PC-3 (cell line): ENCODE data around the gene YES1. TPM values are rescaled to one million over a fixed set of nuclear protein-coding genes. Genes with fewer than 3 reads are reported as not detected.
A peak's percentile ranks its signal among the peaks of the same experiment; 100 is the strongest.

ENCODE experiments used
- ATAC-seq: fragments of 200-7000 bp; cut with Tn5 transposase; 2 replicates; pipeline ENCODE4 v1.9.1; 2020; ENCODE audit warnings: mild to moderate bottlenecking, moderate library complexity
- BruUV-seq: library from RNA; stranded (reverse); fragments of 400-500 nt; replicated peaks from 2 replicates; lab custom pipeline; 2021; lab: Mats Ljungman, UMichigan
- CTCF ChIA-PET: fragments of 300-600 bp; sonication (Branson Sonifier 250); formaldehyde crosslinking; loops from one replicate; lab custom pipeline; 2022; ENCODE audit warnings: antibody characterized with exemption; lab: Charles Lee
- POLR2A ChIA-PET: fragments of 300-600 bp; sonication (Branson Sonifier 250); formaldehyde crosslinking; loops from one replicate; lab custom pipeline; 2022; ENCODE audit warnings: antibody characterized with exemption; ENCODE audit not compliant: unreplicated experiment; lab: Charles Lee
- DNase-seq: peaks from one replicate; pipeline ENCODE4 v3.0.0-alpha.2; 2015
- H2AFZ ChIP-seq: fragments of 300-600 bp; sonication (generic); 2 replicates; pipeline ENCODE4 v1.6.0; 2016; ENCODE audit warnings: antibody characterized with exemption, low read length
- H3F3A ChIP-seq: fragments of 300-600 bp; sonication (generic); one replicate; pipeline ENCODE4 v1.6.0; 2017; ENCODE audit warnings: antibody characterized with exemption, low read length, control low read depth, mild to moderate bottlenecking; ENCODE audit not compliant: unreplicated experiment
- H3K27ac ChIP-seq: fragments of 300-600 bp; sonication (generic); 2 replicates; pipeline ENCODE4 v1.5.1; 2016; ENCODE audit warnings: mild to moderate bottlenecking, low read length
- H3K27me3 ChIP-seq: fragments of 300-600 bp; sonication (generic); 2 replicates; pipeline ENCODE4 v1.6.1; 2016; ENCODE audit warnings: low read length, mixed read lengths
- H3K36me3 ChIP-seq: fragments of 300-600 bp; sonication (generic); 2 replicates; pipeline ENCODE4 v1.6.1; 2016; ENCODE audit warnings: low read depth, mixed run types, low read length, mixed read lengths
- H3K4me1 ChIP-seq: fragments of 300-600 bp; sonication (generic); 2 replicates; pipeline ENCODE4 v1.5.1; 2016; ENCODE audit warnings: low read length; ENCODE audit not compliant: insufficient read depth
- H3K4me2 ChIP-seq: fragments of 300-600 bp; sonication (generic); 2 replicates; pipeline ENCODE4 v1.6.0; 2016; ENCODE audit warnings: low read length
- H3K4me3 ChIP-seq: fragments of 300-600 bp; sonication (generic); 2 replicates; pipeline ENCODE4 v1.5.1; 2016; ENCODE audit warnings: mild to moderate bottlenecking, low read length, mixed read lengths
- H3K79me2 ChIP-seq: fragments of 300-600 bp; sonication (generic); 2 replicates; pipeline ENCODE4 v1.6.1; 2017; ENCODE audit warnings: low read length, mixed read lengths
- H3K9ac ChIP-seq: fragments of 300-600 bp; sonication (generic); 2 replicates; pipeline ENCODE4 v1.6.0; 2016; ENCODE audit warnings: mild to moderate bottlenecking, low read length
- H3K9me2 ChIP-seq: fragments of 300-600 bp; sonication (generic); replicated peaks from 2 replicates; pipeline ENCODE4 v1.6.1; 2016; ENCODE audit warnings: mixed run types, low read length, mixed read lengths
- H3K9me3 ChIP-seq: fragments of 300-600 bp; sonication (generic); 2 replicates; pipeline ENCODE4 v1.6.1; 2016; ENCODE audit warnings: low read length, mixed read lengths
- H4K20me1 ChIP-seq: fragments of 300-600 bp; sonication (generic); 2 replicates; pipeline ENCODE4 v1.6.1; 2016; ENCODE audit warnings: low read length, mixed read lengths
- EZH2 ChIP-seq: fragments of 300-600 bp; sonication (generic); IDR thresholded peaks from one replicate; pipeline ENCODE4 v1.6.1; 2017; ENCODE audit warnings: antibody characterized with exemption, mild to moderate bottlenecking, low read length; ENCODE audit not compliant: unreplicated experiment
- EZH2phosphoT487 ChIP-seq: fragments of 300-600 bp; sonication (generic); IDR thresholded peaks from 2 replicates; pipeline ENCODE4 v1.6.1; 2018; ENCODE audit warnings: mild to moderate bottlenecking, antibody characterized with exemption, low read length, borderline replicate concordance
- intact Hi-C: fragments of 100-400 bp; cut with micrococcal nuclease; formaldehyde crosslinking; loops from 2 replicates; pipeline ENCODE4 v1.9.0; 2023
- total RNA-seq: library from RNA; depleted of rRNA; stranded (reverse); fragments of >200 nt; gene quantifications from 2 replicates; pipeline ENCODE4 v1.2.3, GENCODE V29; 2014
- TF ChIP-seq, protein P1 (sequence below): fragments of 300-600 bp; sonication (generic); conservative IDR thresholded peaks from 2 replicates; pipeline ENCODE4 v1.5.1; 2017; ENCODE audit warnings: antibody characterized with exemption, low read depth, mild to moderate bottlenecking, low read length

Gene YES1
- total RNA-seq, 1 experiment from 2014 or later, result 73.5 TPM

DNA sequence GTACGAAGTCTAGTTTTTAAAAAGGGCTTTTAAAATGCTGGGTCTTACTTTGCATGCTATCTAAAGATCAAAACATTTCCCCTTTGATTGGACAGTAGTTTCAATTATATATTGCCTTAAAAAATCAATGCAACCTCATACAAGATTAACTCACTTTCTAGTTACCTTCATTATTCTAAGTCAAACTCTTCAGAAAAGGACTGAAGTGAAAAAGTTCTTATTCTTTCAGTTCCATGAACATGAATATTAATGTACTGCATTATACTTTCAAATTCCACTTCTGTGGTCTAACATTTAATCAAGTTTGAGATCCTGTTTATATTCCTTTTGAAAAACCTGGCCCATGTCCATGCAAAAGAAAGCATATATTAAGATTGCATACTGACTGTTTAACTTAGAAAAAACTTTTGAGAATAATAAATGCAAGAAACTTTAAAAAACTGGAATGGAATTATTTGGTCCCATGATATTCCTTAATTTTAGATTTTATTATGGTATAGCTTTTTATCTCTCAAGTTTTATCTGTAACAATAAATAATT, 88.4 kb downstream of the YES1 start:
- DNase-seq (no peak), ATAC-seq (no peak)
- Histone ChIP-seq H3K27ac (no peak overlapping the region), H3K4me2 (no peak overlapping the region), H3K4me3 (no peak overlapping the region), H4K20me1 (no peaks in the 10 kb centered on the region), H3K9me3 (no peaks in the 10 kb centered on the region), H3K27me3 (no peaks in the 10 kb centered on the region), H3K79me2 (no peaks in the 10 kb centered on the region), H2AFZ (no peak overlapping the region), H3K36me3 (peaks cover 7% of the 10 kb centered on the region; the same call in 1 of the 2 replicates), H3K9me2 (no peaks in the 10 kb centered on the region), H3K4me1 (no peaks in the 10 kb centered on the region), H3F3A (no peaks in the 10 kb centered on the region), H3K9ac (no peak overlapping the region)
- BruUV-seq, result TSS peak; percentile 33
- TF ChIP-seq, protein P1, sequence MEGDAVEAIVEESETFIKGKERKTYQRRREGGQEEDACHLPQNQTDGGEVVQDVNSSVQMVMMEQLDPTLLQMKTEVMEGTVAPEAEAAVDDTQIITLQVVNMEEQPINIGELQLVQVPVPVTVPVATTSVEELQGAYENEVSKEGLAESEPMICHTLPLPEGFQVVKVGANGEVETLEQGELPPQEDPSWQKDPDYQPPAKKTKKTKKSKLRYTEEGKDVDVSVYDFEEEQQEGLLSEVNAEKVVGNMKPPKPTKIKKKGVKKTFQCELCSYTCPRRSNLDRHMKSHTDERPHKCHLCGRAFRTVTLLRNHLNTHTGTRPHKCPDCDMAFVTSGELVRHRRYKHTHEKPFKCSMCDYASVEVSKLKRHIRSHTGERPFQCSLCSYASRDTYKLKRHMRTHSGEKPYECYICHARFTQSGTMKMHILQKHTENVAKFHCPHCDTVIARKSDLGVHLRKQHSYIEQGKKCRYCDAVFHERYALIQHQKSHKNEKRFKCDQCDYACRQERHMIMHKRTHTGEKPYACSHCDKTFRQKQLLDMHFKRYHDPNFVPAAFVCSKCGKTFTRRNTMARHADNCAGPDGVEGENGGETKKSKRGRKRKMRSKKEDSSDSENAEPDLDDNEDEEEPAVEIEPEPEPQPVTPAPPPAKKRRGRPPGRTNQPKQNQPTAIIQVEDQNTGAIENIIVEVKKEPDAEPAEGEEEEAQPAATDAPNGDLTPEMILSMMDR, result no peak
- no peak for TF ChIP-seq EZH2phosphoT487
- TF ChIP-seq EZH2, result no peak
- intact Hi-C loops, result no loop called here
- POLR2A ChIA-PET, result no interaction called here
- CTCF ChIA-PET, result no interaction called here

DNA sequence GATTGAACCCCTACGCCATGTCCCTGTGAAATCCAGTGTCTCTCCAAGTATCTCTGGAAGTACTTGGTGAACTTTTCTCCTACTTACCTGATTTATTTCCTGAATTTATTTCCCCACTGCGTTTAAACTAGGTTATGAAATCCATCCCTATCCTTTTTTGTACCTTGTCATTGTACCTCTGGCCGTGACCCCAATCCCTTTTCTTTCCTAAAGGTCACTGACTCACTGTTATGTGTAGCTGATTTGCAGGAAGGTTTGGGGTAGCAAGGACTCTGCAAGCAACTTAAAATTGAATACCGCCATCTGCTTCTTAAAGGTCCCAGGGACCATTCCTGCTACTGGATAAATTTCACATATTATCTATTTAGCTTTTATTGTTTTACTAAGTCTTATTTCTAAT, 95.0 kb downstream of the YES1 start:
- ATAC-seq (no peak), DNase-seq (no peak)
- Histone ChIP-seq H3K4me3 (no peak overlapping the region), H3K36me3 (no peaks in the 10 kb centered on the region), H3K79me2 (peaks cover 1% of the 10 kb centered on the region), H3K9me2 (no peaks in the 10 kb centered on the region), H3K9me3 (no peaks in the 10 kb centered on the region), H3K4me1 (peaks cover 10% of the 10 kb centered on the region), H3K27ac (no peak overlapping the region), H4K20me1 (no peaks in the 10 kb centered on the region), H3K27me3 (no peaks in the 10 kb centered on the region), H3F3A (no peaks in the 10 kb centered on the region), H2AFZ (no peak overlapping the region), H3K9ac (no peak overlapping the region), H3K4me2 (no peak overlapping the region)
- CTCF ChIA-PET, result interaction anchor here (1.0 kb wide), 1 partner anchor 115 kb away, joined by 3 read pairs; no protein-coding TSS in a partner anchor
- TF ChIP-seq, protein P1, result no peak
- TF ChIP-seq EZH2phosphoT487 (no peak), EZH2 (no peak)
- intact Hi-C loops, result loop anchor here (5.0 kb wide), 1 partner anchor 95 kb away; no protein-coding TSS in a partner anchor
- BruUV-seq, result no TSS peak
- POLR2A ChIA-PET, result interaction anchor here (0.6 kb wide), 1 partner anchor 59 kb away, joined by 3 read pairs; no protein-coding TSS in a partner anchor

DNA sequence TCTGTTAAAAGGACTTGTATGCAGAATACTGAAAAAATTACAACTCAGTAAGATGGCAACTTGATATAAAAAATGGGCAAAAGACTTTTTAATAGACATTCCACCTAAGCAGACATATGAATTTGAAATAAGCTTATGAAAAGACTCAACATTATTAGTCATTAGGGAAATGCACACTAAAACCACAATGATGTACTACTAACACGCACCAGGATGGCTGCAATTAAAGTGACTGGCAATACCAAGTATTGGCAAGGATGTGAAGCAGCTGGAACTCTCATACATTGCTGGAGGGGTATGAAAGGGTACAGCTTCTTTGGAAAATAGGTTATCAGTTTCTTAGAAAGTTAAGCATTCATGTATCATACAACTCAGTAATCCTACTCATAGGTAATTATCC, 96.4 kb downstream of the YES1 start:
- CTCF ChIA-PET, result interaction anchor here (0.7 to 0.8 kb wide), 5 partner anchors 13 to 123 kb away, joined by 3 to 5 read pairs (median 3); no protein-coding TSS in a partner anchor
- peak; percentile 37 for ATAC-seq

More for the DNA sequence above, 96.4 kb downstream of the YES1 start:
- POLR2A ChIA-PET, result interaction anchor here (0.6 to 0.7 kb wide), 3 partner anchors 57 to 99 kb away, joined by 3 to 5 read pairs (median 3); no protein-coding TSS in a partner anchor
- Histone ChIP-seq H3K4me1 (peaks cover 13% of the 10 kb centered on the region), H3K9me3 (no peaks in the 10 kb centered on the region), H3F3A (no peaks in the 10 kb centered on the region), H3K36me3 (no peaks in the 10 kb centered on the region), H3K9me2 (no peaks in the 10 kb centered on the region), H3K4me3 (no peak overlapping the region), H2AFZ (no peak overlapping the region), H3K27me3 (no peaks in the 10 kb centered on the region), H4K20me1 (no peaks in the 10 kb centered on the region), H3K27ac (peak overlapping the region; percentile 63), H3K9ac (no peak overlapping the region), H3K79me2 (peaks cover 15% of the 10 kb centered on the region), H3K4me2 (peak overlapping the region; percentile 12; the same call in 1 of the 2 replicates)
- TF ChIP-seq EZH2phosphoT487 (no peak), EZH2 (no peak)
- TF ChIP-seq, protein P1, result no peak
- peak; percentile 71 for DNase-seq
- intact Hi-C loops, result loop anchor here (5.0 kb wide), 1 partner anchor 93 kb away; no protein-coding TSS in a partner anchor
- BruUV-seq, result no TSS peak
